Suprapubic skin (tissue), 3 donors: ENCODE results near the gene FAM209B.

Experiments used
- POLR2AphosphoS5 ChIP-seq, 3 donors: sonication (generic); formaldehyde crosslinking; IDR thresholded peaks; one replicate each; pipeline ENCODE4 v1.6.1; 2017; ENCODE audit warnings: antibody characterized with exemption in 3 of 3
- TF ChIP-seq, protein P1 (sequence below), 2 donors: fragments of 200-600 bp in 1 of 2; fragments of 450-650 bp in 1 of 2; sonication (generic) in 1 of 2; IDR thresholded peaks; one replicate each; pipeline ENCODE4 v1.5.1; 2016 to 2019; ENCODE audit warnings: antibody characterized with exemption in 2 of 2, mild to moderate bottlenecking in 1 of 2, moderate library complexity in 1 of 2

DNA sequence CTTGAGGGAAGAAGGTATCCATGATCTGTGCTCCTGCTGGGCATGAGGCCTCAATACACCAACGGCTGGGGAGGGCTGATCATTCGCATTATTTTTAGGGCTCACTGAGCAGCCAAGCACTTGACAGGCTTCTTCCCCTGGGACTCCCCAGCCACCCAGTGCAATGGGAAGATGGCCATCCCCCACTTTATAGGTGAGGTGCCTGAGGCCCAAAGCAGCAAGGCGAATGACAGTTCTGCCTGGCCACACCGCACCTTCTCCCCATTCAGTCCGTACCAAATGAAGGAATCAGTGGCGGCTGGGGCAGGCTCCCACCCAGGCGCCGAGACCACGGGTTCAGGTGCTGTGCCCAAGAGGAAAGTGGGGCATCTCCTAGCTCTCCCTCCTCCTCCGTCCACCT is 12.9 kb upstream of the FAM209B start:
- no peak for TF ChIP-seq POLR2AphosphoS5 (IDR thresholded peaks at IDR 0.05)
- TF ChIP-seq, protein P1, sequence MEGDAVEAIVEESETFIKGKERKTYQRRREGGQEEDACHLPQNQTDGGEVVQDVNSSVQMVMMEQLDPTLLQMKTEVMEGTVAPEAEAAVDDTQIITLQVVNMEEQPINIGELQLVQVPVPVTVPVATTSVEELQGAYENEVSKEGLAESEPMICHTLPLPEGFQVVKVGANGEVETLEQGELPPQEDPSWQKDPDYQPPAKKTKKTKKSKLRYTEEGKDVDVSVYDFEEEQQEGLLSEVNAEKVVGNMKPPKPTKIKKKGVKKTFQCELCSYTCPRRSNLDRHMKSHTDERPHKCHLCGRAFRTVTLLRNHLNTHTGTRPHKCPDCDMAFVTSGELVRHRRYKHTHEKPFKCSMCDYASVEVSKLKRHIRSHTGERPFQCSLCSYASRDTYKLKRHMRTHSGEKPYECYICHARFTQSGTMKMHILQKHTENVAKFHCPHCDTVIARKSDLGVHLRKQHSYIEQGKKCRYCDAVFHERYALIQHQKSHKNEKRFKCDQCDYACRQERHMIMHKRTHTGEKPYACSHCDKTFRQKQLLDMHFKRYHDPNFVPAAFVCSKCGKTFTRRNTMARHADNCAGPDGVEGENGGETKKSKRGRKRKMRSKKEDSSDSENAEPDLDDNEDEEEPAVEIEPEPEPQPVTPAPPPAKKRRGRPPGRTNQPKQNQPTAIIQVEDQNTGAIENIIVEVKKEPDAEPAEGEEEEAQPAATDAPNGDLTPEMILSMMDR (IDR thresholded peaks at IDR 0.05): no peak
